KBM-7 (cell line): ENCODE data around the gene ASTN2.

Experiments
- DNase-seq: peaks from one replicate; pipeline ENCODE4 v3.0.0-alpha.2; 2015
- in situ Hi-C: fragments of 300-500 bp; cut with MboI; formaldehyde crosslinking; loops from 2 replicates; pipeline ENCODE4 v1.14.3; 2020; ENCODE audit warnings: low sequenced_read_pairs, low pct_unique_long_range_greater_than_20kb, mixed read lengths

The ASTN2 gene

GRCh38 chr9:116566677-116567488, 848.0 kb downstream of the ASTN2 start:
- in situ Hi-C loops, result loop anchor here (25.0 kb wide), 1 partner anchor 955 kb away; no protein-coding TSS in a partner anchor
- no peak for DNase-seq

GRCh38 chr9:116565986-116566385, 848.9 kb downstream of the ASTN2 start:
- no peak for DNase-seq
- in situ Hi-C loops, result loop anchor here (25.0 kb wide), 1 partner anchor 954 kb away; no protein-coding TSS in a partner anchor

DNA sequence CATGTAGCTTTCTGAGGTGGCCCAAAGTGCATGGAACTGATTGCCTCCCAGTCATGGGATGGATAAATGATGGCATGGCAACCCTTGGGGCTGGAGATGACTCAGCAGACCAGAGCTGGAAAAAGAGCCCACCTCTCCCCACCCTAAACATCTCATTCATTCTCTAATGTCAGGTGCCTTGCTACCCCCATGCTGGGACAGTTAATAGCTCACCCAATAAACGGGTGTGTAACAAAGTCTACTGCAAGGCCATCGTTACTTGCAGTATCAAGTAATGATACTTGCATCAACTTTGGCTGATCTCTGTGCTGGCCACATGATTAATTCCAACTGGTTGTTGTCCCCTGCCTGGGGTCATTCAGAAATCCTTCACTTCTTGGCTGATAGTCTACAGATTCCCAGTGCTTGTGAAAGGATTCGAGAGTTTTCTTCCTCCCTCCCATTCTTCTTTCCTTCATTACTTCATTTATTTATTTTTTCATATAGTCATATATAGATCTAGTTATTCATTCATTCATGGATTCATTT, 850.5 kb downstream of the ASTN2 start:
- in situ Hi-C loops, result loop anchor here (25.0 kb wide), 1 partner anchor 952 kb away; no protein-coding TSS in a partner anchor
- DNase-seq, result no peak

DNA sequence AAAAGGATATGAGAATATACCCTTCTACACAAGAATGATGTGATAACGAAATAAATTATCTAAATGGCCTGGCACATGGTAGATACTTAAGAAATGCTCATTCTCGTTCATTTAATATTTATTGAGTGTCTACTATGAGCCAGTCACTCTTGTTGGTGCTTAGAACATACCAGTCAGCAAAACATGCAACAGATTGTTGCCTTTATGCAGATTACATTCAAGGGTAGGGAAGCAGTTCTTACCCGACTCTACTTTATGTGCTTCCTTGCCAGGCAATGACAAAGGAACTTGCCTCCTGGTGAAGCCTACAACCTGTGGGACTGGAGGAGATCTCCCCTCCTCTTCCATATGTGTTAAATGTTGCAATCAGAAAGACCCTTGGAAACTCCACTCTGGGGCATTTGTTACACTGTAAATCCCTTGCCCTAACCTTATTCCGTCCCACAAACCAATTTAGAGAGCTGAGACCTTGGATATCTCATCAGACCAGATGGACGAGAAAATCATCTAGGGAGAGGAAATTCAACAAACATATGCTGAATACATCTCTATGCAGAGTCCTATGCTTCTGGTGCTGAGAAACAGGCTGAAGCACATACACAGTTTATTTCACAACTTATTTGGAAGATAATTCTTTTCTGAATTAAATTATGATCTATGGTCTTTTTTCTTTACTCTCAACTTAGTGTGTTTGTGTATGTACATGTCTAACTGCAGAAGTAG, 855.9 kb downstream of the ASTN2 start:
- DNase-seq, result no peak

GRCh38 chr9:116558035-116558434, 856.8 kb downstream of the ASTN2 start:
- no peak for DNase-seq
- in situ Hi-C loops, result loop anchor here (25.0 kb wide), 1 partner anchor 946 kb away; no protein-coding TSS in a partner anchor

More for the DNA sequence above, 855.9 kb downstream of the ASTN2 start:
- in situ Hi-C loops, result loop anchor here (25.0 kb wide), 1 partner anchor 947 kb away; no protein-coding TSS in a partner anchor

DNA sequence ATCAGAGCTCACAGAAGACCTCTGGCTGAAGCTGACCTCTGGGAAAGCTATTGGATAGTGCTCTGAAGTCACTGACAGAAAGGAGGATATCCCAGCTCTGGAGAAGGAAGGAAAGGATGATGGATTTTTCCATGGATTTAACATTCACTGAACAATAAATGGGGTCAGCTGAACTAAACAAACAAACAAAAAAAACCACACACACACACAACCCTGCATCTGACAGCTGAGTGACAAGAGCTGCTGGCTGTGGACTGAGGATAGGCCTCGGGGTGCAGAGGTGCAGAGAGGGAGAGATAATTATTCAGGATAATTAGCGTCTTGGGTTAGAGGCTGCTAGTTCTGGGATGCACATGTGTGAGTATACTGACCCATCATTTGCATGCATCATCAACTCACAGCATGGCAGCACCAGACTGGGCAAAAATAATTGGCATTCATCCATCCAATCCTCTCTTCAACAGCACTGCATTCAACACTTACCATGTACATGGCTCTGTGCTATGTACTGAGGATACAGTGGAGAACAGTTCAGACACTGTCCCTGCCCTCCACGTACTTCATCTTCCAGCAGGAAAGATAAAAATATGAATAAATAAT, 859.2 kb downstream of the ASTN2 start:
- no peak for DNase-seq
- in situ Hi-C loops, result loop anchor here (25.0 kb wide), 1 partner anchor 943 kb away; no protein-coding TSS in a partner anchor

GRCh38 chr9:116555119-116555518, 859.7 kb downstream of the ASTN2 start:
- in situ Hi-C loops, result loop anchor here (25.0 kb wide), 1 partner anchor 943 kb away; no protein-coding TSS in a partner anchor
- no peak for DNase-seq

DNA sequence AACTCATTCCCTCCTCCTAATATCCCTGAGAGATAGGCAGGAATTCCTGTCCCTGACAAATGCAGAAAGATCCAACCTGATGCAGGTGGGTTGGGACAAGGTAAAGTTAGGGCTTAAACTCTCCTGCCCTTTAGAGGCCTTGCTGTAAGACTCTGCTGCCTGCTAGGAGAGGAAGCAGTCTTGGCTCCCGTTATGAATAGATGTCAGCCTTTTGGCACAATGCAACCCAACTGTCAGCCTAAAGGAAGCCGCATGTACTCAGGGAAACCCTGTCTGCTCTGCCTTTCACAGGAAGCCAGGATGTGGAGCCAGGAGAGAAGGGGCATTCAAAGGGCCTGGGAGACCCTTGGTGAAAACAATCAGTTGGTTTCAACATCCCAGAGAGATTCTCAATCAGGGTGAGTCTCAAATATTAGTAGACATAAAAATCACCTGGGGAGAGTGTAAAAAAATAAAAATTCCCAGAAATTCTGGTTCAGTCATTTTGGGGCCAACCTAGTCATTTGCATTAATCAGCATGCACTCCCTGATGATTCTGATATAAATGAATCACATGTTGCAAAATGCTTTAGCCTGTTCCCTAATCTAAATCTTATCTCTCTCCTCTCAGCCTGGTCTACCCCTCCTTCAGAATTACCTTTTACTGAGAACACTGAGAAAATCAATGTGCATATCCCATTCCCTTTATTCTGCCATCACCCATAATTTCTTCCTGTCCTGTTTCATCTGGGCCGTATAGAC, 864.0 kb downstream of the ASTN2 start:
- DNase-seq, result no peak
- in situ Hi-C loops, result loop anchor here (25.0 kb wide), 1 partner anchor 939 kb away; no protein-coding TSS in a partner anchor

- no peak for DNase-seq
- in situ Hi-C loops, result loop anchor here (25.0 kb wide), 1 partner anchor 938 kb away; no protein-coding TSS in a partner anchor
Observed at GRCh38 chr9:116549786-116550660, 864.8 kb downstream of the ASTN2 start.

DNA sequence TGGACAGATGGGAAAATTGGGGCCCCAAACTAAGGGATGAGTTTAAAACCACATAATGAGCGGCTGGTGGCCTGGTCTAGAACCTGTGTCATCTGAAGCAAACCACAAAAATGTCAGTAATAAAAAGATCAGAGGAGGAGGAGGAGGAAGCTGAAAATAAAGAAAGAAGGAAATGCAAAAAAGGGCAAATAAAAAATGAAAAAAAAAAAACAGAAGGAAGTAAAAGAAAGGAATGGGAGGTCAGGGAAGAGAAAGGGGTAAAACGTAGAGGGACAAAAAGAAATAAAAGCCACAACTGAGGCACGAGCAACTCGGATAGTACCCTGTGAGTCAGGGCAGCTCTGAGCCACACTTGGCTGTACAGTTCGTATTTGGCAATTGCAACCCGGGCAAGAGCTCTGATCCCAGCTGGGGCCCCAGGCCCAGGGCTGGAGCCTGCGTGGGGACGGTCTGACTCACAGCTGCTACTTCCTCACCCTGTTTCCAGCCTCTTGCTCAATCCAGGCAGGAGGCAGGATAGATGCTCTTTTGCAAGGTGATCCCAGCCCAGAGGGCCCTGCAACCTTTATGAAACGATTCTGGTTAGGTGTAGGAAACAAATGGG, 865.7 kb downstream of the ASTN2 start:
- DNase-seq, result peak; percentile 69
- in situ Hi-C loops, result no loop called here

GRCh38 chr9:116547729-116548426, 867.0 kb downstream of the ASTN2 start:
- no peak for DNase-seq
- in situ Hi-C loops, result no loop called here

DNA sequence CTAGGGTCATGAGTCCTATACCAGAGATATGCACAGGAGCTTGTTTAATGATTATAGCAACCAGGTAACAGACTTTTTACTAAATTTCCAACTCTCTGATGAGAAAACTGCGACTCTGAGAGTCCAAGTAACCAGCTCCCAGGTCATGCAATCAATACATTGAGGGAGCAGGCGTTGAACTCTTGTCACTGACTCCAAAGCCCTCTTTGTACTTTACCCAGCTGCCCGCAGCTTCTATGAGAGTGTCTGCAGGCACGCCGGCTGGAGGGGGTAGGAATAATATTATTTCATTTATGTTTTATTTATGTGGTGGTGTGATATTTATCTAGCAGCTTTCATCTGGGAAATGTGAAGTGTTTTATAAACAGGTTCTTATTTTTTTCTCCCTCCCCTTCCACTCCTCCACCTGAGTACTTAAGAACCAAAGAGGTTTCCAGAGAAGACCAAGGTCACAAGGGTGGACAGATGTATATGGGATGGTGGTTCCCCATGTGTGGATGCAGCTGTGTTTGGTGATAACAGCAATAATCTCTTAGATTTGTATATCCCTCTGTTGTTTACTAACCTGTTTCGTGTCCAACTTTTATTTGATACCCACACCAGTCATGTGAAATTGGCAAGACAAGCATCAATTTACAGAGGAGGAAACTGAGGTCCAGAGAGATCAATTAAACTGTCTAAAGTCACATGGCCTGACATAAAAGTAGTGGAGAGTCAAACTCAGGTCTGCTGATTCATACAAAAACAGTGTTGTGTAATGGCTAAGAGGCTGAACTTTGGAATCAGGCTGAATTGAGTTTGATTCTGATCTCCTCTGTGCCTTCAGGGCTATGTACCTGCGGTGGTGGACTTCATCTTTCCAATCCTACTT, 867.9 kb downstream of the ASTN2 start:
- no peak for DNase-seq
- in situ Hi-C loops, result no loop called here

DNA sequence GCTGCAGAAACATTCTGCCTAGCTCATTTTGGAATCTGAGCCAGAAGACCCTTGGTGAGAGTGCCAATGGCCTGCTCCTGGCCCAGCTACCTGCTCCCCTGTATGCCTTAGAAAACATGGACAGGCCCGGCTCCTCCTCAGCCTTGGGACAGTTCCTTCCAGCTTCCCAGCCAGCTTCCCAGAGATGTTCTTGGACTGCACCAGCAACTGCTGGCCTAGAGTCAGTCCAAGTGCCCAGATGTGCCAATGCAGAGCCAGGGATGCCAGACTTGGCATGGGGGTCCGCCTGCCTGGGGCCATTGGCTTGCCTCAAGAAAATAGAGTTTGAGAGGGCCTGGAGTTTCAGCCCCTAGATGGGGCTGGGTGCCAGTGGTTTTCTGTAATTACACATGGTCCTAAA, 870.0 kb downstream of the ASTN2 start:
- in situ Hi-C loops, result no loop called here
- no peak for DNase-seq

GRCh38 chr9:116543731-116544400, 871.0 kb downstream of the ASTN2 start:
- in situ Hi-C loops, result no loop called here
- no peak for DNase-seq

GRCh38 chr9:116541402-116541801, 873.5 kb downstream of the ASTN2 start:
- DNase-seq, result no peak
- in situ Hi-C loops, result no loop called here
